GM23338 (cell line): ENCODE measurements around the gene VWA2. TPM values are rescaled to one million over a fixed set of nuclear protein-coding genes. Genes with fewer than 3 reads are reported as not detected.

Experiments used
- ATAC-seq: fragments of 200-7000 bp; cut with Tn5 transposase; 3 replicates; pipeline ENCODE4 v1.9.1; 2020
- DNase-seq: peaks from one replicate; pipeline ENCODE4 v3.0.0-alpha.2; 2015; ENCODE audit warnings: low spot score
- H2AFZ ChIP-seq: fragments of 200-600 bp; sonication (generic); 2 replicates; pipeline ENCODE4 v1.8.0; 2016; ENCODE audit warnings: antibody characterized with exemption, mild to moderate bottlenecking, moderate library complexity
- H3F3A ChIP-seq: fragments of 200-600 bp; sonication (generic); replicated peaks from 2 replicates; pipeline ENCODE4 v1.8.0; 2017; ENCODE audit warnings: antibody characterized with exemption, mixed run types, low read depth
- H3K27ac ChIP-seq: fragments of 200-600 bp; sonication (generic); 2 replicates; pipeline ENCODE4 v1.6.1; 2016; ENCODE audit warnings: low read depth
- H3K27me3 ChIP-seq: fragments of 200-600 bp; sonication (generic); 2 replicates; pipeline ENCODE4 v1.8.0; 2016; ENCODE audit warnings: mild to moderate bottlenecking, mixed run types, moderate library complexity; ENCODE audit not compliant: insufficient read depth
- H3K36me3 ChIP-seq: fragments of 200-600 bp; sonication (generic); 2 replicates; pipeline ENCODE4 v1.8.0; 2016; ENCODE audit warnings: mild to moderate bottlenecking; ENCODE audit not compliant: insufficient read depth
- H3K4me1 ChIP-seq: fragments of 200-600 bp; sonication (generic); 2 replicates; pipeline ENCODE4 v1.8.0; 2016; ENCODE audit warnings: mild to moderate bottlenecking, moderate library complexity; ENCODE audit not compliant: insufficient read depth
- H3K4me2 ChIP-seq: fragments of 200-600 bp; sonication (generic); 2 replicates; pipeline ENCODE4 v1.7.1; 2017; ENCODE audit warnings: mixed run types
- H3K4me3 ChIP-seq: fragments of 200-600 bp; sonication (generic); 2 replicates; pipeline ENCODE4 v1.6.1; 2016; ENCODE audit warnings: mixed run types
- H3K79me2 ChIP-seq: fragments of 200-600 bp; sonication (generic); replicated peaks from 2 replicates; pipeline ENCODE4 v1.8.0; 2017; ENCODE audit warnings: mild to moderate bottlenecking; ENCODE audit not compliant: insufficient read depth
- H3K9me2 ChIP-seq: fragments of 200-600 bp; sonication (generic); 2 replicates; pipeline ENCODE4 v1.8.0; 2017; ENCODE audit not compliant: insufficient read depth
- H4K20me1 ChIP-seq: fragments of 200-600 bp; sonication (generic); replicated peaks from 2 replicates; pipeline ENCODE4 v1.8.0; 2017; ENCODE audit warnings: mild to moderate bottlenecking; ENCODE audit not compliant: insufficient read depth
- H3K27ac Mint-ChIP-seq: 2 replicates; pipeline ENCODE4 v1.8.0; 2020; ENCODE audit warnings: inconsistent platforms, mild to moderate bottlenecking, moderate library complexity, mixed read lengths
- H3K27me3 Mint-ChIP-seq: 3 replicates; pipeline ENCODE4 v1.8.0; 2022; ENCODE audit warnings: low read depth, mild to moderate bottlenecking, moderate library complexity, mixed read lengths, inconsistent platforms; ENCODE audit not compliant: insufficient read depth, poor library complexity
- H3K36me3 Mint-ChIP-seq: 3 replicates; pipeline ENCODE4 v1.8.0; 2021; ENCODE audit warnings: low read depth, mild to moderate bottlenecking, inconsistent platforms, moderate library complexity, mixed read lengths
- H3K4me1 Mint-ChIP-seq: 3 replicates; pipeline ENCODE4 v1.8.0; 2020; ENCODE audit warnings: mild to moderate bottlenecking, inconsistent platforms, mixed read lengths
- H3K4me3 Mint-ChIP-seq: 3 replicates; pipeline ENCODE4 v1.8.0; 2021; ENCODE audit warnings: moderate library complexity, mild to moderate bottlenecking, inconsistent platforms, mixed read lengths
- H3K9me3 Mint-ChIP-seq: 3 replicates; pipeline ENCODE4 v1.8.0; 2020; ENCODE audit warnings: moderate library complexity, mild to moderate bottlenecking, inconsistent platforms, mixed read lengths
- CREB1 ChIP-seq: fragments of 250-450 bp; sonication (Bioruptor Pico); IDR thresholded peaks from 2 replicates; pipeline ENCODE4 v1.5.0; 2020; ENCODE audit warnings: low read depth, mild to moderate bottlenecking, moderate library complexity
- CTCF ChIP-seq, 2 experiments: fragments of 200-600 bp in 1 of 2; sonication (generic) in 1 of 2; conservative IDR thresholded peaks; 2 replicates each; pipeline versions ENCODE4 v1.5.1 to v1.6.1; 2016 to 2017; ENCODE audit warnings: antibody characterized with exemption in 2 of 2, low read depth in 2 of 2, mild to moderate bottlenecking in 2 of 2, moderate library complexity in 1 of 2
- ETS1 ChIP-seq: IDR thresholded peaks from 2 replicates; pipeline ENCODE4 v1.6.1; 2016; ENCODE audit warnings: antibody characterized with exemption
- EZH2 ChIP-seq: fragments of 200-600 bp; sonication (generic); IDR thresholded peaks from one replicate; pipeline ENCODE4 v1.8.0; 2017; ENCODE audit warnings: antibody characterized with exemption, mild to moderate bottlenecking, low read depth; ENCODE audit not compliant: unreplicated experiment
- EZH2phosphoT487 ChIP-seq: fragments of 200-600 bp; sonication (generic); IDR thresholded peaks from one replicate; pipeline ENCODE4 v1.8.1; 2018; ENCODE audit warnings: antibody characterized with exemption; ENCODE audit not compliant: unreplicated experiment
- JUNB ChIP-seq: IDR thresholded peaks from one replicate; pipeline ENCODE4 v1.6.1; 2016; ENCODE audit warnings: antibody characterized with exemption; ENCODE audit not compliant: unreplicated experiment
- NANOG ChIP-seq: IDR thresholded peaks from 2 replicates; pipeline ENCODE4 v1.6.1; 2016; ENCODE audit warnings: antibody characterized with exemption, borderline replicate concordance
- POLR2AphosphoS5 ChIP-seq: IDR thresholded peaks from 2 replicates; pipeline ENCODE4 v1.6.1; 2016; ENCODE audit warnings: antibody characterized with exemption, low read depth
- REST ChIP-seq: IDR thresholded peaks from one replicate; pipeline ENCODE4 v1.6.1; 2018; ENCODE audit warnings: antibody characterized with exemption; ENCODE audit not compliant: unreplicated experiment
- STAT1 ChIP-seq: IDR thresholded peaks from one replicate; pipeline ENCODE4 v1.6.1; 2016; ENCODE audit warnings: antibody characterized with exemption; ENCODE audit not compliant: unreplicated experiment
- ZNF114 ChIP-seq: fragments of 250-450 bp; sonication (Bioruptor Pico); IDR thresholded peaks from 2 replicates; pipeline ENCODE4 v1.5.0; 2020; ENCODE audit warnings: mild to moderate bottlenecking, moderate library complexity
- ZNF331 ChIP-seq: fragments of 250-450 bp; sonication (Bioruptor Pico); IDR thresholded peaks from 2 replicates; pipeline ENCODE4 v1.5.0; 2020; ENCODE audit warnings: low read depth, mild to moderate bottlenecking, moderate library complexity
- ZNF462 ChIP-seq: fragments of 250-450 bp; sonication (Bioruptor Pico); IDR thresholded peaks from 2 replicates; pipeline ENCODE4 v1.5.0; 2020; ENCODE audit warnings: mild to moderate bottlenecking, moderate library complexity
- polyA plus RNA-seq: library from polyadenylated mRNA; unstranded; fragments of >200 nt; fragmentation: Nextera tagmentation; extraction: Ambion mirVana; gene quantifications from 2 replicates; pipeline ENCODE4 v1.2.1, GENCODE V29; 2016
- total RNA-seq: library from RNA; depleted of rRNA; stranded (reverse); fragments of >200 nt; shearing (Covaris generic); gene quantifications from 2 replicates; pipeline ENCODE4 v1.2.3, GENCODE V29; 2014

VWA2 gene
- total and polyA plus RNA-seq, 2 experiments from 2014 or later, result 0.48 to 3.7 TPM

GRCh38 chr10:114316744-114317143 is 77.7 kb downstream of the VWA2 start:
- Mint-ChIP-seq H3K27ac (no peak overlapping the region), H3K4me3 (no peak overlapping the region)
- H3K4me3 ChIP-seq, result no peak overlapping the region

More at GRCh38 chr10:114316744-114317143, 77.7 kb downstream of the VWA2 start:
- Histone ChIP-seq H4K20me1 (no peaks in the 10 kb centered on the region), H3K9me2 (no peaks in the 10 kb centered on the region), H3K4me1 (0 out of 2 replicates have a peak, but pooled peaks cover 8% of the 10 kb centered on the region), H3K27me3 (no peaks in the 10 kb centered on the region), H3K36me3 (no peaks in the 10 kb centered on the region), H3K27ac (no peak overlapping the region), H3F3A (no peaks in the 10 kb centered on the region), H3K79me2 (no peaks in the 10 kb centered on the region), H2AFZ (no peak overlapping the region), H3K4me2 (no peak overlapping the region)
- Mint-ChIP-seq H3K9me3 (no peaks in the 10 kb centered on the region), H3K36me3 (no peaks in the 10 kb centered on the region), H3K27me3 (no peaks in the 10 kb centered on the region), H3K4me1 (peaks cover 8% of the 10 kb centered on the region)
- no peak for DNase-seq
- no peak for ATAC-seq
- TF ChIP-seq POLR2AphosphoS5 (no peak), ETS1 (no peak), ZNF114 (CRISPR knock-in tag) (no peak), ZNF462 (CRISPR knock-in tag) (no peak), JUNB (no peak), CTCF (conservative IDR thresholded peaks at IDR 0.05; ENCODE audit: low read depth in 2 of 2) (no peak), EZH2 (no peak), ZNF331 (no peak), EZH2phosphoT487 (no peak), REST (no peak), STAT1 (no peak), NANOG (no peak), CREB1 (CRISPR knock-in tag) (no peak)
